HepG2 (cell line): Measurements from ENCODE around the gene AGRN. TPM values are rescaled to one million over a fixed set of nuclear protein-coding genes. Genes with fewer than 3 reads are reported as not detected.

Source experiments
- AGO2 ChIP-seq: fragments of 200-400 bp; formaldehyde crosslinking; optimal IDR thresholded peaks from 2 replicates; pipeline ENCODE3; 2017; ENCODE audit warnings: mild to moderate bottlenecking, low read depth, low read length, moderate library complexity
- BCL6 ChIP-seq: IDR thresholded peaks from 2 replicates; pipeline ENCODE4 v1.6.1; 2016; ENCODE audit warnings: missing genetic modification reagents, missing compliant biosample characterization
- CREM ChIP-seq, 2 experiments: sonication (generic) in 1 of 2; formaldehyde crosslinking in 1 of 2; IDR thresholded peaks; 2 replicates each; pipeline versions ENCODE4 v1.4.0 to v1.6.1; 2016 to 2020; ENCODE audit warnings: antibody characterized with exemption in 1 of 2, mild to moderate bottlenecking in 1 of 2, missing genetic modification reagents in 1 of 2
- FOXA3 ChIP-seq: IDR thresholded peaks from 2 replicates; pipeline ENCODE4 v1.6.1; 2016; ENCODE audit warnings: missing genetic modification reagents, missing compliant biosample characterization
- FOXP4 ChIP-seq: sonication (generic); formaldehyde crosslinking; IDR thresholded peaks from 2 replicates; pipeline ENCODE4 v1.4.0; 2020; ENCODE audit warnings: missing genetic modification reagents
- HIVEP1 ChIP-seq: sonication (generic); formaldehyde crosslinking; IDR thresholded peaks from 2 replicates; pipeline ENCODE4 v1.4.0; 2020; ENCODE audit warnings: mild to moderate bottlenecking, missing genetic modification reagents
- HOXA3 ChIP-seq: sonication (generic); formaldehyde crosslinking; IDR thresholded peaks from 2 replicates; pipeline ENCODE4 v1.5.0; 2020; ENCODE audit warnings: missing genetic modification reagents
- LCORL ChIP-seq, 2 experiments: fragments of 450-650 bp in 1 of 2; sonication (generic) in 1 of 2; formaldehyde crosslinking in 1 of 2; IDR thresholded peaks; 2 replicates each; pipeline versions ENCODE4 v1.5.0 to v1.6.1; 2017 to 2020; ENCODE audit warnings: antibody characterized with exemption in 1 of 2, missing genetic modification reagents in 1 of 2
- NFATC3 ChIP-seq: sonication (generic); formaldehyde crosslinking; IDR thresholded peaks from 2 replicates; pipeline ENCODE4 v1.5.1; 2020; ENCODE audit warnings: mild to moderate bottlenecking, missing genetic modification reagents
- PAXIP1 ChIP-seq: sonication (generic); formaldehyde crosslinking; conservative IDR thresholded peaks from 2 replicates; pipeline ENCODE4 v1.4.0; 2020; ENCODE audit warnings: mild to moderate bottlenecking, missing genetic modification reagents, moderate library complexity
- RARA ChIP-seq: IDR thresholded peaks from 2 replicates; pipeline ENCODE4 v1.6.1; 2016; ENCODE audit warnings: missing genetic modification reagents, missing compliant biosample characterization
- RXRB ChIP-seq: IDR thresholded peaks from 2 replicates; pipeline ENCODE4 v1.6.1; 2016; ENCODE audit warnings: borderline replicate concordance, missing genetic modification reagents, missing compliant biosample characterization
- SALL1 ChIP-seq: sonication (generic); formaldehyde crosslinking; IDR thresholded peaks from 2 replicates; pipeline ENCODE4 v1.8.0; 2022; ENCODE audit warnings: mild to moderate bottlenecking, missing genetic modification reagents
- SKI ChIP-seq: fragments of 450-650 bp; IDR thresholded peaks from one replicate; pipeline ENCODE4 v1.6.1; 2018; ENCODE audit warnings: mild to moderate bottlenecking; ENCODE audit not compliant: partially characterized antibody
- SOX6 ChIP-seq, 2 experiments: fragments of 450-650 bp in 1 of 2; sonication (generic) in 1 of 2; formaldehyde crosslinking in 1 of 2; IDR thresholded peaks; 2 replicates each; pipeline versions ENCODE4 v1.4.0 to v1.6.1; 2017 to 2020; ENCODE audit warnings: antibody characterized with exemption in 1 of 2, mild to moderate bottlenecking in 1 of 2, missing genetic modification reagents in 1 of 2
- ZNF276 ChIP-seq: sonication (generic); formaldehyde crosslinking; IDR thresholded peaks from 2 replicates; pipeline ENCODE4 v1.4.0; 2020; ENCODE audit warnings: mild to moderate bottlenecking, low read depth, missing genetic modification reagents
- ZNF549 ChIP-seq: sonication (generic); formaldehyde crosslinking; IDR thresholded peaks from 2 replicates; pipeline ENCODE4 v1.5.0; 2020; ENCODE audit warnings: missing genetic modification reagents
- ZNF556 ChIP-seq: sonication (generic); formaldehyde crosslinking; IDR thresholded peaks from 2 replicates; pipeline ENCODE4 v1.4.0; 2020; ENCODE audit warnings: mild to moderate bottlenecking, missing genetic modification reagents, borderline replicate concordance
- ZNF670 ChIP-seq: sonication (generic); formaldehyde crosslinking; IDR thresholded peaks from 2 replicates; pipeline ENCODE4 v1.8.0; 2022; ENCODE audit warnings: mild to moderate bottlenecking, missing genetic modification reagents, borderline replicate concordance
- ZNF746 ChIP-seq: sonication (generic); formaldehyde crosslinking; IDR thresholded peaks from 2 replicates; pipeline ENCODE4 v1.8.0; 2022; ENCODE audit warnings: mild to moderate bottlenecking, missing genetic modification reagents
- polyA plus RNA-seq, 8 experiments: library from polyadenylated mRNA; depleted of rRNA in 3 of 8; stranded (reverse) in 7 of 8; unstranded in 1 of 8; fragments of >200 nt; fragmentation: Illumina TruSeq in 4 of 8; extraction: Trizol in 4 of 8; gene quantifications; 2 replicates each; pipeline versions ENCODE4 v1.2.1 to v1.2.3, GENCODE V29; 2011 to 2016; ENCODE audit warnings: low read depth in 4 of 8, missing spikeins in 1 of 8, mixed read lengths in 1 of 8; ENCODE audit not compliant: insufficient read depth in 1 of 8
- total RNA-seq, 5 experiments: library from RNA; depleted of rRNA; stranded (reverse); fragments of >200 nt; fragmentation: Illumina TruSeq; extraction: Trizol; gene quantifications; 2 replicates each; pipeline ENCODE4 v1.2.3, GENCODE V29; 2016; ENCODE audit warnings: low read depth in 1 of 5

Gene AGRN
- total and polyA plus RNA-seq, 2 of the 13 experiments (the other 11 are each of a cell fraction or from before 2014, with no cell fraction given), result 29.8 to 65.2 TPM

- peak; percentile 38; the same call in 1 of the 2 replicates for TF ChIP-seq CREM (IDR thresholded peaks at IDR 0.05)
- TF ChIP-seq CREM (CRISPR knock-in tag; IDR thresholded peaks at IDR 0.05), result no peak
- TF ChIP-seq RXRB (CRISPR knock-in tag), result peak; percentile 38; the same call in 1 of the 2 replicates
- TF ChIP-seq PAXIP1 (CRISPR knock-in tag), result peak; percentile 77
- peak; percentile 69; the same call in 1 of the 2 replicates for TF ChIP-seq FOXP4 (CRISPR knock-in tag)
- no peak for TF ChIP-seq ZNF276
- peak; percentile 59 for TF ChIP-seq RARA (CRISPR knock-in tag)
- TF ChIP-seq SOX6 (IDR thresholded peaks at IDR 0.05), result no peak
- TF ChIP-seq SOX6 (CRISPR knock-in tag; IDR thresholded peaks at IDR 0.05), result peak; percentile 39; the same call in 1 of the 2 replicates
- TF ChIP-seq ZNF670 (CRISPR knock-in tag), result no peak
- TF ChIP-seq SALL1 (CRISPR knock-in tag), result peak; percentile 61
- TF ChIP-seq HIVEP1 (CRISPR knock-in tag), result peak; percentile 63
- TF ChIP-seq NFATC3, result no peak
- TF ChIP-seq BCL6 (CRISPR knock-in tag), result peak; percentile 23; the same call in 1 of the 2 replicates
- TF ChIP-seq LCORL (IDR thresholded peaks at IDR 0.05), result no peak
- peak; percentile 56; the same call in 1 of the 2 replicates for TF ChIP-seq LCORL (CRISPR knock-in tag; IDR thresholded peaks at IDR 0.05)
- peak; percentile 54; the same call in 1 of the 2 replicates for TF ChIP-seq ZNF746
- TF ChIP-seq SKI, result peak; percentile 78
- no peak for TF ChIP-seq ZNF556 (CRISPR knock-in tag)
- no peak for TF ChIP-seq ZNF549
- TF ChIP-seq AGO2, result peak; percentile 49
- TF ChIP-seq HOXA3 (CRISPR knock-in tag), result 0 out of 2 replicates have a peak, but pooled peaks have one; percentile 12
- TF ChIP-seq FOXA3 (CRISPR knock-in tag), result 0 out of 2 replicates have a peak, but pooled peaks have one; percentile 33
Observed at GRCh38 chr1:995665-996633, 24.0 kb upstream of the AGRN start (continued).
